SK-N-SH (cell line): ENCODE data around the gene COG3. TPM values are rescaled to one million over a fixed set of nuclear protein-coding genes. Genes with fewer than 3 reads are reported as not detected.

Experiments
- CTCF ChIA-PET: fragments of 300-600, 350-600 bp; formaldehyde crosslinking; extraction: SDS; loops from one replicate; lab custom pipeline; 2021; lab: Yijun Ruan, JAX
- POLR2A ChIA-PET: fragments of 350-600 bp; sonication (Branson Sonifier 250); formaldehyde crosslinking; extraction: SDS; loops from one replicate; lab custom pipeline; 2020; ENCODE audit warnings: antibody characterized with exemption, inconsistent platforms; lab: Yijun Ruan, JAX
- DNase-seq: peaks from one replicate; pipeline ENCODE4 v3.0.0; 2012
- H2AFZ ChIP-seq: fragments of 200-600 bp; sonication (generic); 2 replicates; pipeline ENCODE4 v1.8.1; 2016; ENCODE audit warnings: antibody characterized with exemption, mild to moderate bottlenecking, low read depth
- H3F3A ChIP-seq: fragments of 200-600 bp; sonication (generic); replicated peaks from 2 replicates; pipeline ENCODE3; 2016; ENCODE audit warnings: antibody characterized with exemption, mild to moderate bottlenecking; ENCODE audit not compliant: insufficient read depth
- H3K27ac ChIP-seq, 2 experiments: fragments of 200-500 bp in 1 of 2; fragments of 200-600 bp in 1 of 2; sonication (Bioruptor generic) in 1 of 2; sonication (generic), shearing (Covaris generic) in 1 of 2; 2 replicates each; pipeline versions ENCODE4 v1.5.1 to v1.6.1; 2014 to 2016; ENCODE audit warnings: low read depth in 2 of 2, inconsistent platforms in 1 of 2, low read length in 1 of 2, mild to moderate bottlenecking in 1 of 2, mixed read lengths in 1 of 2
- H3K27me3 ChIP-seq: fragments of 200-600 bp; sonication (generic), shearing (Covaris generic); 2 replicates; pipeline ENCODE4 v1.6.1; 2016; ENCODE audit warnings: mixed run types; ENCODE audit not compliant: insufficient read depth
- H3K36me3 ChIP-seq, 2 experiments: fragments of 200-500 bp in 1 of 2; fragments of 200-600 bp in 1 of 2; sonication (Bioruptor generic) in 1 of 2; sonication (generic) in 1 of 2; replicated peaks in 1 of 2; 2 replicates each; pipeline versions ENCODE3 to v1.5.1; 2014 to 2016; ENCODE audit warnings: low read length in 1 of 2, mild to moderate bottlenecking in 1 of 2; ENCODE audit not compliant: insufficient read depth in 2 of 2, control insufficient read depth in 1 of 2
- H3K4me1 ChIP-seq, 2 experiments: fragments of 200-500 bp in 1 of 2; fragments of 200-600 bp in 1 of 2; sonication (Bioruptor generic) in 1 of 2; sonication (generic), shearing (Covaris generic) in 1 of 2; 2 replicates each; pipeline versions ENCODE4 v1.5.1 to v1.6.1; 2014 to 2016; ENCODE audit warnings: low read depth in 1 of 2, low read length in 1 of 2, mixed run types in 1 of 2; ENCODE audit not compliant: insufficient read depth in 2 of 2, control insufficient read depth in 1 of 2
- H3K4me2 ChIP-seq: fragments of 200-600 bp; sonication (generic), shearing (Covaris generic); 2 replicates; pipeline ENCODE4 v1.6.1; 2017; ENCODE audit warnings: mixed run types
- H3K4me3 ChIP-seq, 2 experiments: fragments of 200-500 bp in 1 of 2; fragments of 200-600 bp in 1 of 2; sonication (Bioruptor generic) in 1 of 2; sonication (generic), shearing (Covaris generic) in 1 of 2; 2 replicates each; pipeline versions ENCODE4 v1.5.1 to v1.8.1; 2014 to 2016; ENCODE audit warnings: low read depth in 2 of 2, inconsistent platforms in 1 of 2, low read length in 1 of 2, mild to moderate bottlenecking in 1 of 2, mixed read lengths in 1 of 2, moderate library complexity in 1 of 2
- H3K79me2 ChIP-seq: fragments of 200-600 bp; sonication (generic); 2 replicates; pipeline ENCODE4 v1.8.1; 2017; ENCODE audit warnings: mild to moderate bottlenecking; ENCODE audit not compliant: insufficient read depth
- H3K9ac ChIP-seq: fragments of 200-600 bp; sonication (generic); 2 replicates; pipeline ENCODE4 v1.6.1; 2017; ENCODE audit warnings: mixed run types
- H3K9me2 ChIP-seq: fragments of 200-600 bp; sonication (generic); 2 replicates; pipeline ENCODE4 v1.6.1; 2017; ENCODE audit warnings: mixed run types
- H3K9me3 ChIP-seq: fragments of 200-600 bp; sonication (generic); 2 replicates; pipeline ENCODE4 v1.6.1; 2017; ENCODE audit warnings: mixed run types, mild to moderate bottlenecking, moderate library complexity
- H4K20me1 ChIP-seq: fragments of 200-600 bp; sonication (generic); 2 replicates; pipeline ENCODE4 v1.6.1; 2017; ENCODE audit warnings: mild to moderate bottlenecking, mixed run types; ENCODE audit not compliant: insufficient read depth
- CHD2 ChIP-seq: fragments of 150-350 bp; IDR thresholded peaks from 2 replicates; pipeline ENCODE4 v1.6.1; 2018; ENCODE audit warnings: low read length; ENCODE audit not compliant: partially characterized antibody
- EP300 ChIP-seq, 2 experiments: IDR thresholded peaks; 2 replicates each; pipeline versions ENCODE4 v1.4.0 to v1.6.1; 2012; ENCODE audit warnings: borderline replicate concordance in 1 of 2, low read depth in 1 of 2, low read length in 1 of 2
- GATA2 ChIP-seq: sonication (generic); formaldehyde crosslinking; IDR thresholded peaks from 2 replicates; pipeline ENCODE4 v1.5.0; 2020; ENCODE audit warnings: mild to moderate bottlenecking, missing genetic modification reagents
- JUND ChIP-seq: IDR thresholded peaks from 2 replicates; pipeline ENCODE4 v1.4.0; 2012
- NFIC ChIP-seq: IDR thresholded peaks from 2 replicates; pipeline ENCODE4 v1.4.0; 2012; ENCODE audit warnings: borderline replicate concordance
- NRF1 ChIP-seq: IDR thresholded peaks from 2 replicates; pipeline ENCODE4 v1.6.1; 2012; ENCODE audit warnings: low read depth, mild to moderate bottlenecking, low read length
- POLR2AphosphoS5 ChIP-seq: IDR thresholded peaks from 2 replicates; pipeline ENCODE4 v1.6.1; 2012; ENCODE audit warnings: low read depth, low read length
- RCOR1 ChIP-seq: fragments of 150-350 bp; IDR thresholded peaks from 2 replicates; pipeline ENCODE4 v1.6.1; 2017; ENCODE audit warnings: antibody characterized with exemption, low read length
- RFX5 ChIP-seq: IDR thresholded peaks from 2 replicates; pipeline ENCODE4 v1.6.1; 2012; ENCODE audit warnings: mild to moderate bottlenecking, improper control_type of control experiment, low read length
- RXRA ChIP-seq: IDR thresholded peaks from 2 replicates; pipeline ENCODE4 v1.4.0; 2012; ENCODE audit warnings: low read depth, mild to moderate bottlenecking, borderline replicate concordance
- SIN3A ChIP-seq: IDR thresholded peaks from 2 replicates; pipeline ENCODE4 v1.6.1; 2012; ENCODE audit warnings: low read depth, mild to moderate bottlenecking, low read length, moderate library complexity, borderline replicate concordance
- SMC3 ChIP-seq: IDR thresholded peaks from 2 replicates; pipeline ENCODE4 v1.6.1; 2012; ENCODE audit warnings: low read depth, low read length, improper control_type of control experiment
- TAF1 ChIP-seq: IDR thresholded peaks from 2 replicates; pipeline ENCODE4 v1.6.1; 2012; ENCODE audit warnings: low read depth, mild to moderate bottlenecking, low read length, moderate library complexity, borderline replicate concordance
- WGBS: methylation state at CpG from one replicate; pipeline ENCODE4 v1.1.6; 2017; ENCODE audit warnings: low lambda C conversion rate; 5-methylcytosine and 5-hydroxymethylcytosine counted together
- polyA plus RNA-seq, 3 experiments: library from polyadenylated mRNA; depleted of rRNA; stranded (reverse); fragments of >200 nt; gene quantifications; 2 replicates each; pipeline ENCODE4 v1.2.3, GENCODE V29; 2012
- TF ChIP-seq, protein P1 (sequence below): IDR thresholded peaks from 2 replicates; pipeline ENCODE4 v1.4.0; 2012; ENCODE audit warnings: low read depth, borderline replicate concordance
- TF ChIP-seq, protein P2 (sequence below): IDR thresholded peaks from 2 replicates; pipeline ENCODE4; 2012
- TF ChIP-seq, protein P3 (sequence below): IDR thresholded peaks from 2 replicates; pipeline ENCODE4 v1.6.1; 2012; ENCODE audit warnings: mild to moderate bottlenecking, low read depth, low read length, moderate library complexity
- TF ChIP-seq, protein P4 (sequence below): fragments of 150-350 bp; IDR thresholded peaks from 2 replicates; pipeline ENCODE4 v1.6.1; 2017; ENCODE audit warnings: antibody characterized with exemption, low read length, low read depth, borderline replicate concordance
- TF ChIP-seq, protein P5 (sequence below): IDR thresholded peaks from 2 replicates; pipeline ENCODE4 v1.4.0; 2012; ENCODE audit warnings: low read depth

Gene COG3
- polyA plus RNA-seq, 1 of the 3 experiments (the other 2 are of a cell fraction), result 25.6 TPM

DNA sequence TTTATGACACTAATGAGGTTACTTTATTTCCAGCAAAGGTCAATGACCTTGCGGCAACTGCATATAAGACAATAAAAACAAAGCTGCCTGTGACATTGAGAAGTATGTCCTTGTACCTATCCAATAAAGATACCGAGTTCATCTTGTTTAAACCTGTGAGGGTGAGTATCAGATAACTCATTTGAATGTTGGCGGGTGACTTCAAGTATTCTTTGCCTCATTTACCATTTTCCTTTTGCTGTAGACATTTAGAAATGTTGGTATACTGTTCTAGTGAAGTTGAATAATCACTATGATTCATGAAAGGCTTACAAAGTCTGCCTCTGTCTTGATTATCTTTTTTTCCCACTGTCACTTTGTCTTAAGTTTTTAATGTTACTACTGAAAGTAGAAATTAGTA lies 65.0 kb downstream of the COG3 start:
- Histone ChIP-seq H3K9me3 (no peaks in the 10 kb centered on the region), H3F3A (peaks cover 3% of the 10 kb centered on the region), H2AFZ (no peak overlapping the region), H3K9me2 (no peaks in the 10 kb centered on the region), H3K27ac (no peak overlapping the region), H4K20me1 (no peaks in the 10 kb centered on the region), H3K4me1 (no peaks in the 10 kb centered on the region), H3K79me2 (no peaks in the 10 kb centered on the region), H3K4me2 (no peak overlapping the region), H3K36me3 (peaks cover 83 to 86% of the 10 kb centered on the region in 2 experiments), H3K27me3 (no peaks in the 10 kb centered on the region), H3K9ac (no peak overlapping the region), H3K4me3 (no peak overlapping the region)
- DNase-seq, result no peak
- TF ChIP-seq RFX5 (no peak), RCOR1 (no peak), NFIC (no peak), SMC3 (no peak), GATA2 (CRISPR knock-in tag) (no peak), POLR2AphosphoS5 (no peak)
- TF ChIP-seq, protein P1, sequence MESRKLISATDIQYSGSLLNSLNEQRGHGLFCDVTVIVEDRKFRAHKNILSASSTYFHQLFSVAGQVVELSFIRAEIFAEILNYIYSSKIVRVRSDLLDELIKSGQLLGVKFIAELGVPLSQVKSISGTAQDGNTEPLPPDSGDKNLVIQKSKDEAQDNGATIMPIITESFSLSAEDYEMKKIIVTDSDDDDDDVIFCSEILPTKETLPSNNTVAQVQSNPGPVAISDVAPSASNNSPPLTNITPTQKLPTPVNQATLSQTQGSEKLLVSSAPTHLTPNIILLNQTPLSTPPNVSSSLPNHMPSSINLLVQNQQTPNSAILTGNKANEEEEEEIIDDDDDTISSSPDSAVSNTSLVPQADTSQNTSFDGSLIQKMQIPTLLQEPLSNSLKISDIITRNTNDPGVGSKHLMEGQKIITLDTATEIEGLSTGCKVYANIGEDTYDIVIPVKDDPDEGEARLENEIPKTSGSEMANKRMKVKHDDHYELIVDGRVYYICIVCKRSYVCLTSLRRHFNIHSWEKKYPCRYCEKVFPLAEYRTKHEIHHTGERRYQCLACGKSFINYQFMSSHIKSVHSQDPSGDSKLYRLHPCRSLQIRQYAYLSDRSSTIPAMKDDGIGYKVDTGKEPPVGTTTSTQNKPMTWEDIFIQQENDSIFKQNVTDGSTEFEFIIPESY, result no peak
- TF ChIP-seq, protein P2, sequence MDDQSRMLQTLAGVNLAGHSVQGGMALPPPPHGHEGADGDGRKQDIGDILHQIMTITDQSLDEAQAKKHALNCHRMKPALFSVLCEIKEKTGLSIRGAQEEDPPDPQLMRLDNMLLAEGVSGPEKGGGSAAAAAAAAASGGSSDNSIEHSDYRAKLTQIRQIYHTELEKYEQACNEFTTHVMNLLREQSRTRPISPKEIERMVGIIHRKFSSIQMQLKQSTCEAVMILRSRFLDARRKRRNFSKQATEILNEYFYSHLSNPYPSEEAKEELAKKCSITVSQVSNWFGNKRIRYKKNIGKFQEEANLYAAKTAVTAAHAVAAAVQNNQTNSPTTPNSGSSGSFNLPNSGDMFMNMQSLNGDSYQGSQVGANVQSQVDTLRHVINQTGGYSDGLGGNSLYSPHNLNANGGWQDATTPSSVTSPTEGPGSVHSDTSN, result no peak
- CTCF ChIA-PET, result interaction anchor here (1.0 kb wide), 1 partner anchor 16 kb away, joined by 3 read pairs; no protein-coding TSS in a partner anchor
- POLR2A ChIA-PET, result no interaction called here
- WGBS, result 94% methylated on average over 3 of the region's 3 CpGs

DNA sequence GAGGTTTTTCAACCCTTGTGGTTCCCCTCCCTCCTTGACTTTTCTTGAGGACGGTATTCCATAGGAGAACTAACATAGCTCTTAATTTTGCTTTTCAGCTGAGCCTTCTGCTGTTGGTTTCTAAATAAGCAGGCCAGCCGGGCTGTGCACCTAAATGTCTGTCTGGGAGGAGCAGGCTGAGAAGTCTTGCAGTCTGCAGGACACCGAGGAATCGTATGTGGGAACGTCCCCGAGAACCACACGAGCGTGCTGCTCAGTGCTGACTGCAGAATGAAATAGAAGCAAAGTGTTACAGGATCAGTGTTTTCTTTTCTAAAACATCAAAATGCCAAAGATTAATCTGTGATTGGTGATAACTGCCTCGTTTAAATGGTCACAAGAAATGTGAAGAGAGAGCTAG lies 69.9 kb downstream of the COG3 start:
- H3K9me2 ChIP-seq, result no peaks in the 10 kb centered on the region
- peaks cover 8% of the 10 kb centered on the region for H3F3A ChIP-seq
- H3K4me2 ChIP-seq, result no peak overlapping the region
- WGBS, result 95% methylated on average over 9 of the region's 9 CpGs
- ChIA-PET POLR2A (no interaction called here), CTCF (no interaction called here)
- H3K4me1 ChIP-seq, result no peaks in the 10 kb centered on the region
- H3K9me3 ChIP-seq, result no peaks in the 10 kb centered on the region
- H3K4me3 ChIP-seq, result no peak overlapping the region
- no peak overlapping the region for H3K9ac ChIP-seq
- no peak for DNase-seq
- H4K20me1 ChIP-seq, result no peaks in the 10 kb centered on the region
- H3K36me3 ChIP-seq, result peaks cover 67 to 71% of the 10 kb centered on the region in 2 experiments
- no peaks in the 10 kb centered on the region for H3K27me3 ChIP-seq
- H3K27ac ChIP-seq, result no peak overlapping the region
- no peak overlapping the region for H2AFZ ChIP-seq
- no peaks in the 10 kb centered on the region for H3K79me2 ChIP-seq
- TF ChIP-seq EP300 (IDR thresholded peaks at IDR 0.05; ENCODE audit: borderline replicate concordance in 1 of 2, low read depth in 1 of 2, low read length in 1 of 2), result no peak
- no peak for TF ChIP-seq SIN3A
- TF ChIP-seq GATA2 (CRISPR knock-in tag), result no peak
- TF ChIP-seq TAF1, result no peak
- TF ChIP-seq RXRA, result no peak
- TF ChIP-seq, protein P3, sequence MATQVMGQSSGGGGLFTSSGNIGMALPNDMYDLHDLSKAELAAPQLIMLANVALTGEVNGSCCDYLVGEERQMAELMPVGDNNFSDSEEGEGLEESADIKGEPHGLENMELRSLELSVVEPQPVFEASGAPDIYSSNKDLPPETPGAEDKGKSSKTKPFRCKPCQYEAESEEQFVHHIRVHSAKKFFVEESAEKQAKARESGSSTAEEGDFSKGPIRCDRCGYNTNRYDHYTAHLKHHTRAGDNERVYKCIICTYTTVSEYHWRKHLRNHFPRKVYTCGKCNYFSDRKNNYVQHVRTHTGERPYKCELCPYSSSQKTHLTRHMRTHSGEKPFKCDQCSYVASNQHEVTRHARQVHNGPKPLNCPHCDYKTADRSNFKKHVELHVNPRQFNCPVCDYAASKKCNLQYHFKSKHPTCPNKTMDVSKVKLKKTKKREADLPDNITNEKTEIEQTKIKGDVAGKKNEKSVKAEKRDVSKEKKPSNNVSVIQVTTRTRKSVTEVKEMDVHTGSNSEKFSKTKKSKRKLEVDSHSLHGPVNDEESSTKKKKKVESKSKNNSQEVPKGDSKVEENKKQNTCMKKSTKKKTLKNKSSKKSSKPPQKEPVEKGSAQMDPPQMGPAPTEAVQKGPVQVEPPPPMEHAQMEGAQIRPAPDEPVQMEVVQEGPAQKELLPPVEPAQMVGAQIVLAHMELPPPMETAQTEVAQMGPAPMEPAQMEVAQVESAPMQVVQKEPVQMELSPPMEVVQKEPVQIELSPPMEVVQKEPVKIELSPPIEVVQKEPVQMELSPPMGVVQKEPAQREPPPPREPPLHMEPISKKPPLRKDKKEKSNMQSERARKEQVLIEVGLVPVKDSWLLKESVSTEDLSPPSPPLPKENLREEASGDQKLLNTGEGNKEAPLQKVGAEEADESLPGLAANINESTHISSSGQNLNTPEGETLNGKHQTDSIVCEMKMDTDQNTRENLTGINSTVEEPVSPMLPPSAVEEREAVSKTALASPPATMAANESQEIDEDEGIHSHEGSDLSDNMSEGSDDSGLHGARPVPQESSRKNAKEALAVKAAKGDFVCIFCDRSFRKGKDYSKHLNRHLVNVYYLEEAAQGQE, result no peak
- TF ChIP-seq, protein P4, sequence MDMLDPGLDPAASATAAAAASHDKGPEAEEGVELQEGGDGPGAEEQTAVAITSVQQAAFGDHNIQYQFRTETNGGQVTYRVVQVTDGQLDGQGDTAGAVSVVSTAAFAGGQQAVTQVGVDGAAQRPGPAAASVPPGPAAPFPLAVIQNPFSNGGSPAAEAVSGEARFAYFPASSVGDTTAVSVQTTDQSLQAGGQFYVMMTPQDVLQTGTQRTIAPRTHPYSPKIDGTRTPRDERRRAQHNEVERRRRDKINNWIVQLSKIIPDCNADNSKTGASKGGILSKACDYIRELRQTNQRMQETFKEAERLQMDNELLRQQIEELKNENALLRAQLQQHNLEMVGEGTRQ, result no peak
- no peak for TF ChIP-seq CHD2
- TF ChIP-seq JUND, result no peak
- TF ChIP-seq, protein P1, result no peak
- no peak for TF ChIP-seq NRF1
- TF ChIP-seq, protein P5, sequence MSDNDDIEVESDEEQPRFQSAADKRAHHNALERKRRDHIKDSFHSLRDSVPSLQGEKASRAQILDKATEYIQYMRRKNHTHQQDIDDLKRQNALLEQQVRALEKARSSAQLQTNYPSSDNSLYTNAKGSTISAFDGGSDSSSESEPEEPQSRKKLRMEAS, result no peak
